K562 (cell line): ENCODE measurements around the gene RGS6. TPM values are rescaled to one million over a fixed set of nuclear protein-coding genes. Genes with fewer than 3 reads are reported as not detected.

Experiments
- ATAC-seq: fragments of 200-7000 bp; cut with Tn5 transposase; 3 replicates; pipeline ENCODE4 v1.9.1; 2020; ENCODE audit warnings: moderate library complexity
- BruUV-seq: library from RNA; stranded (reverse); fragments of 400-500 nt; replicated peaks from 2 replicates; lab custom pipeline; 2021; lab: Mats Ljungman, UMichigan
- CTCF ChIA-PET: fragments of 300-600 bp; formaldehyde crosslinking; extraction: SDS; loops from one replicate; lab custom pipeline; 2021; ENCODE audit warnings: low intra/inter-chr PET ratio; lab: Yijun Ruan, JAX
- POLR2A ChIA-PET: fragments of 300-600, 350-650 bp; sonication (Branson Sonifier 250); formaldehyde crosslinking; extraction: SDS; loops from one replicate; lab custom pipeline; 2021; ENCODE audit warnings: antibody characterized with exemption, inconsistent platforms; lab: Yijun Ruan, JAX
- DNase-seq, 4 experiments: peaks; one replicate each; pipeline versions ENCODE4 v3.0.0 to v3.0.0-alpha.2; 2011 to 2018; ENCODE audit warnings: low spot score in 3 of 4, mixed read lengths in 3 of 4; ENCODE audit errors: extremely low read depth in 1 of 4
- FAIRE-seq: peaks from 2 replicates; lab custom pipeline; 2011; peaks lifted over from hg19 to GRCh38; lab: Jason Lieb, UNC
- H2AFZ ChIP-seq: 2 replicates; pipeline ENCODE4 v1.6.0; 2011; ENCODE audit warnings: low read depth, low read length, control low read depth, inconsistent platforms
- H3K27ac ChIP-seq: fragments of 200-600 bp; 3 replicates; pipeline ENCODE4 v1.8.0; 2011; ENCODE audit warnings: low read depth, mild to moderate bottlenecking, control low read depth, inconsistent platforms, low read length, moderate library complexity, mixed read lengths; ENCODE audit errors: extremely low read depth
- H3K27me3 ChIP-seq, 2 experiments: fragments of 300-600 bp in 1 of 2; 2 replicates in 1 of 2; 3 replicates in 1 of 2; pipeline versions ENCODE4 v1.6.0 to v1.8.0; 2011; ENCODE audit warnings: inconsistent platforms in 2 of 2, low read length in 2 of 2, mild to moderate bottlenecking in 1 of 2, mixed read lengths in 1 of 2, moderate library complexity in 1 of 2; ENCODE audit not compliant: control insufficient read depth in 2 of 2, insufficient read depth in 2 of 2
- H3K36me3 ChIP-seq: fragments of 300-600 bp; 3 replicates; pipeline ENCODE4 v1.8.0; 2011; ENCODE audit warnings: mild to moderate bottlenecking, low read length, inconsistent platforms; ENCODE audit not compliant: control insufficient read depth, insufficient read depth
- H3K4me1 ChIP-seq, 2 experiments: fragments of 200-600 bp in 1 of 2; replicated peaks in 1 of 2; 2 replicates in 1 of 2; 3 replicates in 1 of 2; pipeline versions ENCODE4 v1.5.1 to v1.8.0; 2011; ENCODE audit warnings: inconsistent platforms in 2 of 2, low read length in 2 of 2, mild to moderate bottlenecking in 1 of 2, mixed read lengths in 1 of 2, moderate library complexity in 1 of 2; ENCODE audit not compliant: control insufficient read depth in 2 of 2, insufficient read depth in 2 of 2
- H3K4me2 ChIP-seq: 2 replicates; pipeline ENCODE4 v1.6.1; 2011; ENCODE audit warnings: low read length, control low read depth, inconsistent platforms, mixed read lengths; ENCODE audit not compliant: insufficient read depth
- H3K4me3 ChIP-seq: fragments of 200-600 bp; sonication (generic), shearing (Covaris generic); 2 replicates; pipeline ENCODE4 v1.5.1; 2016; ENCODE audit warnings: control low read depth, inconsistent platforms
- H3K79me2 ChIP-seq: fragments of 200-600 bp; 3 replicates; pipeline ENCODE4 v1.8.0; 2011; ENCODE audit warnings: low read length, inconsistent platforms; ENCODE audit not compliant: control insufficient read depth, insufficient read depth
- H3K9ac ChIP-seq, 2 experiments: 2 replicates each; pipeline versions ENCODE4 v1.6.0 to v1.6.1; 2011; ENCODE audit warnings: low read depth in 2 of 2, low read length in 2 of 2, control low read depth in 1 of 2, inconsistent platforms in 1 of 2, mild to moderate bottlenecking in 1 of 2, mixed read lengths in 1 of 2; ENCODE audit not compliant: insufficient read depth in 1 of 2
- H3K9me1 ChIP-seq: one replicate; pipeline ENCODE4 v1.6.0; 2011; ENCODE audit warnings: inconsistent platforms, mild to moderate bottlenecking, low read length, moderate library complexity; ENCODE audit not compliant: control insufficient read depth, insufficient read depth
- H3K9me3 ChIP-seq: replicated peaks from 2 replicates; pipeline ENCODE4 v1.5.1; 2011; ENCODE audit warnings: low read depth, low read length, inconsistent platforms; ENCODE audit not compliant: control insufficient read depth, insufficient read depth
- H4K20me1 ChIP-seq: replicated peaks from 2 replicates; pipeline ENCODE4 v1.6.1; 2011; ENCODE audit warnings: low read length, inconsistent platforms, mixed read lengths; ENCODE audit not compliant: control insufficient read depth, insufficient read depth
- C11orf30 ChIP-seq: fragments of 450-650 bp; IDR thresholded peaks from 2 replicates; pipeline ENCODE4 v1.6.1; 2016; ENCODE audit warnings: low read depth, mild to moderate bottlenecking
- FOXA3 ChIP-seq, 2 experiments: fragments of 450-650 bp in 1 of 2; sonication (generic) in 1 of 2; formaldehyde crosslinking; IDR thresholded peaks in 1 of 2; conservative IDR thresholded peaks in 1 of 2; 2 replicates each; pipeline versions ENCODE4 v1.4.0 to v1.8.0; 2020 to 2022; ENCODE audit warnings: mild to moderate bottlenecking in 2 of 2, missing genetic modification reagents in 1 of 2
- FOXJ2 ChIP-seq: fragments of 200-800 bp; sonication (Bioruptor generic); IDR thresholded peaks from 2 replicates; pipeline ENCODE4 v1.6.1; 2016; ENCODE audit warnings: missing genetic modification characterization, missing compliant biosample characterization
- FOXJ3 ChIP-seq: sonication (generic); formaldehyde crosslinking; IDR thresholded peaks from 2 replicates; pipeline ENCODE4 v1.4.0; 2020; ENCODE audit warnings: mild to moderate bottlenecking, missing genetic modification reagents
- NFIX ChIP-seq: fragments of 250-450 bp; sonication (Bioruptor Pico); IDR thresholded peaks from 2 replicates; pipeline ENCODE4 v1.4.0; 2020; ENCODE audit warnings: low read depth, mild to moderate bottlenecking, moderate library complexity
- PHF21A ChIP-seq: fragments of 450-650 bp; IDR thresholded peaks from 2 replicates; pipeline ENCODE4 v1.6.1; 2017; ENCODE audit warnings: low read depth, borderline replicate concordance
- POLR2AphosphoS5 ChIP-seq: IDR thresholded peaks from 2 replicates; pipeline ENCODE4 v1.6.1; 2011; ENCODE audit warnings: mild to moderate bottlenecking, low read depth, low read length, moderate library complexity; ENCODE audit not compliant: control insufficient read depth, insufficient read depth
- RCOR1 ChIP-seq, 2 experiments: IDR thresholded peaks; 2 replicates each; pipeline ENCODE4 v1.6.1; 2012; ENCODE audit warnings: low read depth in 2 of 2, low read length in 2 of 2, borderline replicate concordance in 1 of 2, improper control_type of control experiment in 1 of 2
- SMARCE1 ChIP-seq: fragments of 450-650 bp; IDR thresholded peaks from 2 replicates; pipeline ENCODE4 v1.7.1; 2016; ENCODE audit warnings: mild to moderate bottlenecking
- TCFL5 ChIP-seq: fragments of 250-450 bp; sonication (Bioruptor Pico); conservative IDR thresholded peaks from 2 replicates; pipeline ENCODE4 v1.6.1; 2021; ENCODE audit warnings: mild to moderate bottlenecking, moderate library complexity, matching md5 sums
- ZFP91 ChIP-seq: sonication (generic); formaldehyde crosslinking; IDR thresholded peaks from 2 replicates; pipeline ENCODE4 v1.8.0; 2022; ENCODE audit warnings: mild to moderate bottlenecking, missing genetic modification reagents
- ZNF12 ChIP-seq: sonication (generic); formaldehyde crosslinking; IDR thresholded peaks from 2 replicates; pipeline ENCODE4 v1.4.0; 2020; ENCODE audit warnings: mild to moderate bottlenecking, missing genetic modification reagents
- ZNF217 ChIP-seq: sonication (generic); formaldehyde crosslinking; IDR thresholded peaks from 2 replicates; pipeline ENCODE4 v1.8.0; 2022; ENCODE audit warnings: mild to moderate bottlenecking, missing genetic modification reagents
- ZNF551 ChIP-seq: fragments of 250-450 bp; sonication (Bioruptor Pico); IDR thresholded peaks from 2 replicates; pipeline ENCODE4 v1.5.0; 2021; ENCODE audit warnings: mild to moderate bottlenecking, moderate library complexity
- ZNF589 ChIP-seq: fragments of 200-800 bp; sonication (Bioruptor generic); IDR thresholded peaks from 2 replicates; pipeline ENCODE4 v1.6.1; 2016; ENCODE audit warnings: low read depth, missing genetic modification characterization, missing compliant biosample characterization
- WGBS: fragments of 100-300 bp; shearing (Covaris generic); methylation state at CpG from one replicate; pipeline ENCODE4 v1.1.6; 2016; ENCODE audit warnings: low coverage, mixed read lengths; ENCODE audit not compliant: insufficient coverage; ENCODE audit errors: missing lambda C conversion rate; 5-methylcytosine and 5-hydroxymethylcytosine counted together
- in situ Hi-C: fragments of 300-500 bp; cut with MboI; formaldehyde crosslinking; loops from 4 replicates; pipeline ENCODE4 v1.15.0; 2018; ENCODE audit warnings: inconsistent platforms, mixed read lengths
- intact Hi-C: fragments of 100-400 bp; cut with micrococcal nuclease; formaldehyde crosslinking; loops from 2 replicates; pipeline ENCODE4 v1.14.2; 2022
- polyA plus RNA-seq, 8 experiments: library from polyadenylated mRNA; depleted of rRNA in 4 of 8; stranded (reverse) in 5 of 8; unstranded in 3 of 8; fragments of >200 nt; fragmentation: Nextera tagmentation in 2 of 8; fragmentation: Illumina TruSeq in 1 of 8; extraction: Ambion mirVana in 2 of 8; extraction: Trizol in 1 of 8; gene quantifications; 2 replicates each; pipeline versions ENCODE4 v1.2.1 to v1.2.3, GENCODE V29; 2011 to 2014; ENCODE audit warnings: inconsistent platforms in 1 of 8, missing spikeins in 1 of 8
- total RNA-seq, 7 experiments: library from RNA; depleted of rRNA in 6 of 7; stranded (reverse); fragments of >200 nt in 6 of 7; fragmentation: Illumina TruSeq in 2 of 7; extraction: Trizol in 2 of 7; gene quantifications; 2 replicates each; pipeline versions ENCODE4 v1.2.1 to v1.2.3, GENCODE V29; 2011 to 2021; ENCODE audit warnings: low replicate concordance in 1 of 7

Gene RGS6
- total and polyA plus RNA-seq, 9 of the 15 experiments (the other 6 are each of a cell fraction or from before 2014, with no cell fraction given), result not detected

- no TSS peak for BruUV-seq
- peaks cover 8 to 39% of the 10 kb centered on the region in 2 experiments for H3K27me3 ChIP-seq
- in situ Hi-C loops (no loop called here), intact Hi-C loops (no loop called here)
- H3K79me2 ChIP-seq, result no peaks in the 10 kb centered on the region
- POLR2A ChIA-PET, result no interaction called here
- peaks cover 0 to under 1% of the 10 kb centered on the region in 2 experiments; a peak in 1 of 5 replicates for H3K4me1 ChIP-seq
- H3K27ac ChIP-seq, result no peak overlapping the region
- H3K36me3 ChIP-seq, result no peaks in the 10 kb centered on the region
- ATAC-seq (no peak), FAIRE-seq (no peak), DNase-seq (no peak)
- H3K9me1 ChIP-seq, result no peaks in the 10 kb centered on the region
- no peak for TF ChIP-seq TCFL5 (CRISPR knock-in tag)
- TF ChIP-seq ZNF12 (CRISPR knock-in tag), result no peak
- no peak for TF ChIP-seq FOXJ2
- no peak for TF ChIP-seq ZNF551 (CRISPR knock-in tag)
- TF ChIP-seq C11orf30, result no peak
- no peak for TF ChIP-seq FOXJ3 (CRISPR knock-in tag)
- no peak for TF ChIP-seq ZFP91
- TF ChIP-seq ZNF589 (CRISPR knock-in tag), result no peak
- no peak for TF ChIP-seq PHF21A
- no peak for TF ChIP-seq ZNF217 (CRISPR knock-in tag)
- TF ChIP-seq POLR2AphosphoS5, result no peak
- TF ChIP-seq SMARCE1, result no peak
- no peak for TF ChIP-seq FOXA3 (CRISPR knock-in tag; conservative IDR thresholded peaks at IDR 0.05 in 1 of 2, IDR thresholded peaks at IDR 0.05 in 1 of 2)
- no peak for TF ChIP-seq RCOR1 (IDR thresholded peaks at IDR 0.05; ENCODE audit: borderline replicate concordance in 1 of 2, low read depth in 2 of 2, low read length in 2 of 2)
- TF ChIP-seq NFIX, result no peak
- CTCF ChIA-PET, result no interaction called here
- no peak overlapping the region for H3K4me3 ChIP-seq
- no peak overlapping the region for H3K4me2 ChIP-seq
- H4K20me1 ChIP-seq, result no peaks in the 10 kb centered on the region
- no peak overlapping the region for H3K9ac ChIP-seq
- no peak overlapping the region for H2AFZ ChIP-seq
- WGBS, result 0% methylated on average over 3 of the region's 3 CpGs
- H3K9me3 ChIP-seq, result no peaks in the 10 kb centered on the region
These were observed 673.6 kb downstream of the RGS6 start for GRCh38 chr14:72605921-72606220.
